Measurements from ENCODE around the gene DOK6.
"Not testable (repeated sequence)": the region's sequence is repeated elsewhere in the genome, so short reads cannot be mapped to it uniquely, and the experiment has no call there.

The DOK6 gene

DNA sequence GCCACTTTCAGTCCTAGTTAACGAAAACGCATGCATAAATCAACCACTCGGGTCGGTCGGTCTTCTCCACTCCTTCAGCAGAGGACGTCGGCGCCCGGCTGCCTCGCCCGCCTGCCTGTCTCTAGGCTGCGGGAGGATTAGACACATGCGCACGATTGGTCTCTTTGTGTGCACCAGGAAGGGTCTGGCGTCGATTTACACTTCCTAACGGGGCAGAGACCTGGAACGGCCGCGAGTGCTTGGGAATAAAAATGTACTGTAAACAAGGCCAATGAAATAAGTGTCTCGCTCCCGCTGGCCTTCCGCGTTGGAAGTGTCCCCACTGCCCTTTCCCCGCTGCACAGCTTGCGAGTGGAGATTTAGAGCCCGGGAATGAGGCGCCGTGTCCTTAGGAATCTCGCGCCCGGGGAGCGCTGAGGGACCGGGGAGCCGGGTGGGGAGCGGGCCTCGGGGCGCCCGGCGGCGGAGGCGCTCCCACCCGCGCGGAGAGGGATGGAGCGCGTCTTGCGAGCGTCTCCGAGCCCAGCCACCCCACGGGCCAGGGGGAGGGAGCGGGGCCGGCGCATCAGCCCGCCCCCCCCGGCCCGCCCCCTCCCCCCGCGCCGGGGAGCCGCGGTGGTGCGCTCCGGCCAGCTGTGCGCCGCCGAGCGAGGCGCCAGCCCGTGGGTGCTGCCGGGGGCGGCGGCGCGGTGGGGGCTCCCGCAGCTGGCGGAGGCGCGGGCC, at the start of gene DOK6:
Gene DOK6, plus strand, starts transcription at position 636 of the 723 bp plus-strand sequence.
- DNase-seq = no peak

DNA sequence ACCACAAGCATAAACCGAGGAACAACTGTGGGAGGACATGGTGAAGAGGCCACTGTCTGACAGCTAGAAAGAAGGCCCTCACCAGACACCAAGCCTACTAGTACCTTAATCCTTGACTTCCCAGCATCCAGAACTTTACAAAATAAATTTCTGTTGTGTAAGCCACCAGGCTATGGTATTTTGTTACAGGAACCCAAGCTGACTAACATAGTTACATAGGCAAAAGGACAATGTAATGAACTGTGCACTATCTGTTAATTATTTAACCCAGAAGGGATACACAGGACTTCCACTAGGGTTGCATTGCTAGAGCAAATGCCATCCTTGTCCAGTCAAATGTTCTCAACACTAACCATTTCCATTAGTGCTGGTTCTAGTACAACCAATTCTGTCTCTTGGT, 47.7 kb upstream of the DOK6 start:
- DNase-seq = no peak

DNA sequence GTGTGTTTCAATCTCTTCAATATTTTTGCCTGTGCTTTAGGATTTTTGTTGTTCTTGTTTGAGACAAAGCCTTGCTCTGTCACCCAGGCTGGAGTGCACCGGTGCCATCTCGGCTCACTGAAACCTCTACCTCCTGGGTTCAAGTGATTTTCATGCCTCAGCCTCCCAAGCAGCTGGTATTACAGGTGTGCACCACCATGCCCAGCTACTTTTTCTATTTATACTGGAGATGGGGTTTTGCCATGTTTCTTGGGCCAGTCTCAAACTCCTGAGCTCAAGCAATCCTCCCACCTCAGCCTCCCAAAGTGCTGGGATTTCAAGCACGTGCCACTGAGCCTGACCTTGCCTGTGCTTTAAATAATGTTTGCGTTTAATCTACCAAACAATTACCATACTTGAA, 43.1 kb upstream of the DOK6 start:
- no peak for DNase-seq

DNA sequence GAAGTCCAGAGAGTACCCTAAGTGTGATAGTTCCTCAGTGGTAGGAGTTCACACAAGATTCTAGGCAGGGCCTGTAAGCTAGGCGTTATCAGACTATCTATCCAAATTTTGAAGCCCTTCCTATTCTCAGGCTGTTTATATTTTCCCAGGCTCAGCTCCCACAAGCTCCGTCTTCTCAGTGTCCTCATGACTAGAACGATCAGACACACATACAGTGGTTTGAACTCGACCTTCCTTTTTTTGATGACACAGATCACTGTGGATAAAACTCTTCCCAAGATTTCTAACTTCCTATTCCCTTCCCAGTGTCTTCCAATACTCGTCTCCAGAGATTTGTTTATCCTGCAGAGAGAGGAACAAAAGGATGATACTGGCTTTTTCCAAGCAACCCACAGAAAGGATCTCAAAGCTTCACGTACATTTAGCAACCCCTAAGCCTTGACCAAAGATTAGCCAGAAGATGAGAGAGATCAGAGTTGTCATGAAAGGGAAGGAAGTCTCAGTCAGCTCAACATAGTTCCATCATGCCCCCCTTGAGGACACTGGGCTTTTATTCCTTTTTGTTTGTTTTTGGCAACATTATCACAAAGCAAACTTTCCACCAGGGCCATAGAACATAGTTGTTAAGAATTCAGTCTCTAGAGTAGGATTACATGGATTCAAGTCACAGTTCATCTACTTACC, 42.3 kb upstream of the DOK6 start:
- no peak for DNase-seq

DNA sequence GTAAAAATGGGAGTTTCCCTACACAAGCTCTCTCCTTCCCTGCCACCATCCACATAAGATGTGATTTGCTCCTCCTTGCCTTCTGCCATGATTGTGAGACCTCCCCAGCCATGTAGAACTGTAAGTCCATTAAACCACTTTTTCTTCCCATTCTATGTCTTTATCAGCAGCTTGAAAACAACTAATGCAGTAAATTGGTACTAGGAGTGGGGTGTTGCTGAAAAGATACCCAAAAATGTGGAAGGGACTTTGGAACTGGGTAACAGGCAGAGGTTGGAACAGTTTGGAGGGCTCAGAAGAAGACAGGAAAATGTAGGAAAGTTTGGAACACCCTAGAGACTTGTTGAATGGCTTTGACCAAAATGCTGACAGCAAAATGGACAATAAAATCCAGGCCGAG, 40.9 kb upstream of the DOK6 start:
- DNase-seq = not testable (repeated sequence)

DNA sequence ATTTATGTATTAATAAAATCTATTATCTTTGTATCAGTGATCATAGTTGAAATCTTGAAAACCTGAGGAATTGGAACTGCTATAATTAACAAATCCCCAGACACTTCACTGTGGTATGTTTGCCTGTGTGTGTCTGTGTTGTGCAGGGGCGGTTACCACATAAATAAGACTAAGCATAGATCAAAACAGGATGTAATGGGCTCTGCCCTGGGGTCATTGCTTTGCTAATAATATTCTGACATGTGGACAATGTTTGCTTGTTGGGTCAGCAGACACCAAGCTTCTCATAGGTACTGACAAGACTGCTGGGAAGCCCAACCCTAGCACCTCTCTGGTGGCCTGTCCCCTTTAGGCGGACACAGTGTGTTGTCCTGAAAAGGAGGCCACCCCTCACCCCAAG, 35.8 kb upstream of the DOK6 start:
- DNase-seq = no peak

DNA sequence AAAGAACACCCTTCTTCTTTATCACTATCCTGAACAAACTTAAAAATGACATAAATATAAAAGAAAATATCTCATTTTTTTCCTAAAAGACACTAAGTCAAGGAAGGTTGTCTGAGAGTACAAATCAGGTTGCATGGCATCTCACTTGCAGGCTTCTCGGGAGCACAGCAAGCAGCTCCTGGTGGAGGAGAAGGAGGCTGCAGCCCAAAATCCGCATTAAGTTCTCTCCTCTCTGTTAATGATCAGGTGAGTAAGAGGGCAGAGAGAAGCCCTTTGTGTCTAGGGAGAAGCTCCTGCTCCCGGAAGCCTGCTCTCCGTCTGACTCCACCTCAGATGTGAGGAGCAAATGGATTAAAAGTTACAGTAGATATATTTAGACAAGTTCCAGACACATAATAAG, 35.0 kb upstream of the DOK6 start:
- no peak for DNase-seq

DNA sequence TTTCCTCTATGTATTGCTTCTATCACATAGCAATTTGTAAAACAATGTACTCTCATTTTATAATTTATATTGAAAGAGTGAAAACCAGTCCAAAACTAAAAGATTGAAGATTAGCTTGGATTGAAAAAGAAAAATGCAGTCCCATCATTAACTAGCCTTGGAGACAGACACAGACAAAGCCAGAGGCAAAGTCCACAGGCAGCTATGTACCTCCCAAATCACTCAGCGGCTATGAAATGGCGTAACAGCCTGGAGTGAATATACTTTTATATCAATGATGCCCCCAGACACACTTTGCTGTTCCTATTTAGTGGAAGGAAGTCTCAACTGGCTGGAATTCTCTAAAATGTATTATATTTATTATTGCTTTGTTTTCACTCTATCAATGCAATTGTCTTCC, 33.6 kb upstream of the DOK6 start:
- DNase-seq = no peak

DNA sequence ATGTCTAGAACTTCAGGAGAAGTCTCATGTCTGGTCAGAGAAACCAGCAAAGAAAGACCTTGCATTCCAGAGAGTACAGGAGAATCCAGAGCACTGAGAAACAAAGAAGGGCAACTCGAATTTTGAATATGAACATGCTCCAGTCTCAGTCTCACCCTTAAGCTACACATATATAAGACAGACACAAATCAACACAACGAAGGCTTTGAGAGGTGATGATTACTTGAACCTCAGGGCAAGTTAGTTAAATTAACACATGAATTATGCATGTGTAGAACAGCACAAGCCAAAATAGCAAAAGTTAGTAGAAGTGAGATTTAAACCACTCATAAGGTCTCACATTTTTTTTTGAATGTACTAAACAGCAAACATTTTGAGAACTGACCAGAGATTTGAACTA, 29.0 kb upstream of the DOK6 start:
- no peak for DNase-seq

DNA sequence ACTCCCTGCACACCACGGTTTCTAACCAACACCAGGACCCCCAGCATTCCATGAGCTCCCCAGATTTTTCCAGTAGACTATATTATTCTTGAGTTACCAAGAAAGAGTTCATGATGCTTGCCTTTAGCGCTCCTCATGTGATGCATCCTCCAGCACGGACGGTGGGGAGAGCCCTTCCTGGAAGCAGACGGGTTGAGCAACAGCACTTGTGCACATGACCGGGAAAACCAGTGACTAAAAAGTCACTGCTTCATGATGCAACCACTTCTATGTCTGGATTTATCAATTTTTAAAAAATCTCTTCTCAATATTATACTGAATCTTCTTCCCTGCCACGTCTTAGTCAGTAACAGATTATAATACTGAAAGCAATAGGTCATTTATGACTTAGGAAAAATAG, 20.4 kb upstream of the DOK6 start:
- DNase-seq = no peak

DNA sequence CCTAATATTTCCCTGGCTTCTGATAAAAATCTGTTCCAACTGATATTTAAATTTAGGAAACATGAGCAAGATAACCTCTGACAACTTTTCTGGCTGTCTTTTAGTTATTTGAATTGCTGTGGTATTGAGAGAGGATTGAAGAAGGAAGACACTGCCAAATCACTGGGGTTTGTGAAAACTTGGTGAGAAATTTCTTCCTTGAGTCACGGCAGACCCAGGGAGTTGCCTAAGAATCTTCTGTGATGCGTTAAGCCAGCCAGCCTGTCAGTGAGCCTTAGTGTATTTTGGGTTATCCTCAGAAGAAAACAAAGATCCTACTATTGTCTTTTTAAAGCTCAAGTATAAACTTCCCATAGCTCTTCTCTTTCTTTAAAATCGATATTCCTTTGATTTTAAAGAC, 17.5 kb upstream of the DOK6 start:
- no peak for DNase-seq

DNA sequence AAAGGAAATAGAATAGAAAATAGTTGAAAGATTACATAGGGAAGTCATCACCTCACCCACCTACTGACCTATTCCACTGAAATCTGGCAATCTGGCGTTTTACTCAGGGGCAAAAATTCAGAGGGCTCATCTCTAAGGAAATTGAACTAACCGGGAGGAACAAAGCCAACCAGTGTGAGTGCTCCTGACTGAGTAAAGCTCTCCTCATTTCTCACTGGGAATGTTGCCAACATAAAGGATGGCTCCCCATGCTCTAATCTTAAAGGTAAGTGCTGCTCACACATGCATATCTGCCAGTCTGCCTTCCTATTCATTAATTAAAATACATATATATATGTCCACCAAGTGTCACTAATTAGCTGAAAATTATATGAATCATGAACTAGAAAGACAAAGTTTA, 13.5 kb upstream of the DOK6 start:
- DNase-seq = no peak

DNA sequence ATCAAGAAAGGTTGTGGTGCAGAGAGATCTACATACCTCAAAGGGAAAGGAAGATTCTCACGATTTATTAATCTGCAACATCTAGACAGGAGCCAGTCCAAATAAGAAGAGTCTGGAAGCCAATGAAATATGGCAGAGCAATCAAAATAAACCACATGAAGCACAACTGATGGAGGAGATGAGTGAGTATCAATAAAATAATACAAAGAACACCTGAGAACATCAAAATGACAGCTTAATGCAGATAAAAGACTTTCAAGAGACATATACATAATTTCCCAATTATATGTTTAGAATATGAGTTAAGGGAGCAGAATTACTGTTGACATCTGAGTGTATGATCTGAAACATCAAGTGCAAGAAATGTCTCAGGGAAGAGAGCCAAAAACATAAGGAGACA, 12.5 kb upstream of the DOK6 start:
- DNase-seq = no peak

DNA sequence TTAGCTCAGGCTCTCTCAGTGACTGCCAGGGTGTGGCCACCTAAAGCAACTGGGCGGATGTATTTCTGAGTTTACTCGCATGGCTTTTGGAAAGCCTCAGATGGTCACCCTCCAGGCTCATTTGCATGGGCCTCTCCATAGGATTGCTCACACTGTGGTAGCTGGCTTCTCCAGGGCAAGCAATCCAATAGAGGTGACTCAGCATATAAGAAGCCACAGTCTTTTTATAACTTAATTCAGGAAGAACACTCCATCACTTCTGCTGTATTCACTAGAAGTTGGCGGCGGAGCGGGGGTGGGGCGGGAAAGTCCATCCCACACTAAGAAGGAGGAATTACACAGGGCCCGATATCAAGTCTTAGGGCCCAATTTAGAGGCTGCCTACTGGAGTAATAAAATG, 3.6 kb upstream of the DOK6 start:
- DNase-seq = no peak

DNA sequence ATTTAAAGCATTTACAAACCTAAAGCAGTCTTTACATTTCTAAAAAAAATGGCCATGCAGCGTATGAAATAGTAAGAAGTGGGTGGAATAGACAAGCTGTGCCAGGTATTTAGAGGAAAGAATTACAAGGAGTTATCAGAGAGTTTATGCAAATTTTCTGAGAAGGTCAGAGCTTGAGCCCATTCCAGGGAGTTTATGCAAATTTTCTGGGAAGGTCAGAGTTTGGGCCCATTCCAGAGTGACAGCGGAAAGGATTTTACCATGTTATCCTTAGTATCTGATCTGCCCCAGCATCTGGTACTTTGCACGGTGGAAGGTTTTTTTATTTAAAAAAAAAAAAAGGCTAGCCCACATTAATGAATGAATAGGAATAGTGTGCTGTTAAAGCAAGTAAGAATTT, 1.4 kb upstream of the DOK6 start:
- no peak for DNase-seq

DNA sequence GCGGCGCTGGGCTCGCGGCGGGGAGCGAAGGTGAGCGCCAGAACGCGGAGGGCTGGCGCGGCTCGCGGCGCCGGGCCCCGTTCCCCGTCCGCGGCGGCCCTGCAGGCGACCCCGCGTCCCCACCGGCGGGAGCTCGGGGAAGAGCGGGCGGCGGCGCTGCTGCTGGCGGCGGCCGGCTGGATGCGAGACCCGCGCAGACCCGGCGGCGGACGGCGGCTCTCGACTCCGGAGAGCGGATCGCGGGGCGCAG, 213 bp downstream of the DOK6 start:
- no peak for DNase-seq

DNA sequence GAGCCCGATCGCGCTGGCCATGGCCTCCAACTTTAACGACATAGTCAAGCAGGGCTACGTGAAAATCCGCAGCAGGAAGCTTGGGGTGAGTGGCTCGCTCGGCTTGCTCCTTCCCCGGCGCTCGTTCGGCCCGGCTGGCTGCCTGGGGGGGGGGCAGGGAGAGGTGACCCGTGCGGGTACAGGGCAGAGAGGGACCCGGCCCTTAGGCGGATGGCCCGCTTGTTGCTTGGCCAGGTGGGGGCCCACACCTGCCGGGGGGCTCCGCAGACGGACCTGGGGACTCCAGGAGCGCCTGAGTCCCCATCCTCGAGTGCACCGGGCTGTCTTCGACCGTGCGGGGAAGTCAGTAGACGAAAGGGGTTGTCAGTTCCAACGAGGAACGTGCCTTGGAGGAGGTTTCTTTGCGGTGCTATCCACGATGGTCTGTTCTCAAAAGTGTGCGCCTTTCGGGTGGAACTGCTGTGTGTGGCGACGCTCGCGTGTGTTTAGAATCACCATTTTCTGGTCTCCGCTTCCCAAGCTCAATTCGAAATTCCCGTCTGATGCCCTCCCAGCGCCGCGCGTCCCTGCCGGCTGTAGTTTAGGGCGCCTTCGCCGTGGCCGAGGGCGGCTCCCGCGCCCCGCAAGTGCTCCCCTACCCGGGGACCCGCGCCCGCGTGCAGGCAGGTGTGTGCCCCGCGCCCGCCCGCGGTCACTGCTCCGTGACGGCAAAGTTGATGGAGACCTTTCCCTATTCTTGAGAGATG, 711 bp downstream of the DOK6 start:
- no peak for DNase-seq

DNA sequence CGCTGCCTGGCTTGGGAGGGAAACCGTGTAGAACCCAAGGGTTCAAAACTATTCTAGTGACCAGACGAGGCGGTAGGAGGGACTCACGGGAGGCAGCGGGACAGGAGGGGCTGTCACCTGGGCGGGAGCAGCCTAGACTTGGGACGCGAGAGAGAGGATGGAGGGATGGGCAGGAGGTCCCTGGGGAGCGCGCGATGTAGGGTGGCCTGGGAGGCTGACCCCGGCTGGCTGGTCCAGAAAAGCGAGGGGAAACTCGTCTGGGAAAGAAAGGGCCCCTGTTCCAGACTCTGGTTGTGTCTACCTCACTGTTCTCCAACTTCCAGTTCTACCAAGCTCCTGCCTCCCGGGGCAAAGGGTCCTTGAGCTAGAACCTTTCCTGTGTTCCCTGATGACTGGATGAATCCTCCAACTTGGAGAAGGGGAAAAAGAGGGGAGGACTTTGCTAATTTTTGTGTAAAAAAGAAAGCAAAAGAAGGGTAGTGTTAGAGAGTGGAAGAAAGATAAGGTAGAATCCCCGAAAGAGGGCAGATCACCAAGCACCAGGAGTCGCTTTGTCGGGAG, 1.4 kb downstream of the DOK6 start:
- no peak for DNase-seq

DNA sequence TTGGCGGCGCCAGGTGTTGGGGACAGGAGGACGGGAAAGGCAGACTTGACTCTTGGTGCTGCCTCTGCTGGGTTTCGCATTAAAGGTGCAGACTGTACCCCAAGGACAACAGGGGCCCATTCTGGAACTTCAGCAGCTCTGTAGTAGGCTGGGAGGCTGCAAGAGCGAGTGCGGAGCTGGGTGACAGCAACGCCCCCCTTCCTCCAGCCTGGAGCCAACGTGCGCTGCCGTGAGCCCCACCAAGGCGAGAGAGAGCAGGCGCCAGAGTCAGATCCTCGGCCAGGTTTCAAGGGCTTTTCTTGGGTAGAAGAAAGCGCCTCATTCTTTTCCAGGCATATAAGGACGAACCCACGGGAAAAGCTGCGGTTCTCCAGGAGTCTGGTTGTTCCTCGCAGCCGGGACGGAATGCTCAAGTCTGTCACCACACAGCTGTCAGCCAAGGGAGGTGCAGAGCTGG, 1.9 kb downstream of the DOK6 start:
- DNase-seq = no peak

DNA sequence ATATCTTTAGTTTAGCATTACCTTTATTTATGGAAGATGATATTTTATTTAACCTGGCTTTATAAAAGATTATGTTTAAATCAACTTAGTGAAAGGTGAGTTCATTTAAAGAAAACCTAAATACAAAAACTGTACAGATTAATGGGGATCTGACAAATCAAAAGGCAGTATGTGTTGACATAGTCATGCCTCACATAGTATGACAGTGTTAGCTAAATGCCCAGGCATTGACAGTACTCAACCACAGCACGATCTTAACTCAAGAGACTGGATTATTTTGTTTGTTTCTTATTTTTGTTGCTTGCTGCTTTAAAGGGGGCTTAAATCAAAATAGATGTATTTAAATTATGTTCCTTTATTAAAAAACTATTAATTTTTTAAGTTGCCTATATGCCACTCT, 7.8 kb downstream of the DOK6 start:
- DNase-seq = no peak

DNA sequence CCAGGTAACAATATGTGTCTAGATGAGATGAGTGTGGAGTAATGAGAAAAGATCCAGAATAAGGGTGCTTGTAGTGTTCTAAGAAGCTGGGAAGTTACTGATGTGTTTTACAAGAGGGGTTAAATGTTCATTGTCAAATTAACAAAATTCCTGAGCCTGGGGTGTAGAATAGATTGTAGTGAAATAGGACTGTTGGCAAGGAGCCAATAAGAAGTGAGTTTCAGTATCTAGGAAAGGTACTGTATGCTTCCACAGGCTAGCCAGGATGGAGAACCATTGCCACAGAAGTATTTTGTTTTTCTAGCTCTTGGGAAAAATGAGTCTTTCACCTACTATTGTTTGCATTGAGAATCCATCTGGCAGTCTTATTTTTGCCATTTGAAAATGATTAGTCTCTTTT, 10.5 kb downstream of the DOK6 start:
- DNase-seq = no peak

DNA sequence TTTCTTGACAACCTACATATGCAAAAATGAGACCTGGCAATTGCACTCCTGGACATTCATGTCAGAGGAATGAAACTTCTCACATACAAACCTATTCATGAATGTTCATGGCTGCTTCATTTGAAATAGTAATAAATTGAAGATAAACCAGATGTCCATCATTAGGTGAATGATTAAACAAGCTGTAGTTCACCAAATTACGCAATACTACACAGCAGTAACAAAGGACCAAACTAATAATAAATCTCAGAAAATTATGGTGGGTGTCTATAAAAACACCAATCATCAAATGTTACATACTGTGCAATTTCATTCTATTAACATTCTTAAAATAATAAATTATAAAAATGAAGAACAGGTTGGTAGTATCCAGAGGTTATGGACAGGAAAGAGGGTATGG, 13.5 kb downstream of the DOK6 start:
- DNase-seq = no peak

DNA sequence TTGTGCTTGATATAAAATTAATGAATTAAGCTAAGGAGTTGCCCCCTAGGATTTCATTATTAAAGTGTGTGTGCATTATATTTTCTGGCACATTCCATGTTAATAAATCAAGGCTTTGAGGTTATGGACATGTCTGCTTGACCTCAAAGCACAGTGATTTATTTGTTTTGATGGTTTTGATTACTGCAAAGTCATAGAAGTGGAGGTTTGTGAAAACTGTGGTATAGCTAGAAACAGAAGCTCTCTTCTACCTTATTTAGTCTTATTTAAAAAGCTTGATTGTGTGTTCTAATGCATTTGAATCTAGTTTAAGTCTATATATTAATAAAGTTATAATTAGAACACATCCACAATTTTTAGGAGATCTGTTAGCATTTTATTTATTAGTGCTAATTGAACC, 32.2 kb downstream of the DOK6 start:
- no peak for DNase-seq

DNA sequence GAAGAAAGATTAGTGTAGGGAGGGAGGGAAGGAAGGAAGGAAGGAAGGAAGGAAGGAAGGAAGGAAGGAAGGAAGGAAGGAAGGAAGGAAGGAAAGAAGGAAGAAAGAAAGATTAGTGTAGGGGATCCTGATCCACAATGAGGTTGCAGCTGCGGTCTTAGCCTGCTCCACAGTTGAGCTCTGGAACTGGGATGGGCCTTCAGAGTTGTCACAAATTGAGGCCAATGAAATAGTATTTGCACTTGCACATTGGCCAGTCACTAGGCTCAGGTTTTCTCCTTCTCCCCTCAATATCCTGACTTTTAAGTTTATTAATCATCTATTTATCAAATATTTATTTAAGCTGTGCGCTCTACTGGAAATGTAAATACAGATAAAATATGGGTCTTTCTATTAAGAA, 34.3 kb downstream of the DOK6 start:
- no peak for DNase-seq
